Spleen (tissue), 7 donors: ENCODE data around the gene RPP40.

Experiments used
- CTCF ChIP-seq, 11 experiments: fragments of 200-600 bp in 7 of 11; fragments of 450-650 bp in 4 of 11; sonication (generic) in 4 of 11; IDR thresholded peaks in 8 of 11; conservative IDR thresholded peaks in 3 of 11; 1 replicate in 7 of 11; 2 replicates in 4 of 11; pipeline versions ENCODE4 v1.4.0 to v1.8.0; 2016 to 2021; ENCODE audit warnings: antibody characterized with exemption in 11 of 11, inconsistent platforms in 4 of 11, mild to moderate bottlenecking in 1 of 11
- POLR2A ChIP-seq, 3 donors: fragments of 450-650 bp; IDR thresholded peaks; one replicate each; pipeline ENCODE4 v1.5.1; 2017; ENCODE audit warnings: antibody characterized with exemption in 3 of 3, mild to moderate bottlenecking in 1 of 3
- POLR2AphosphoS5 ChIP-seq, 3 donors: sonication (generic); formaldehyde crosslinking; IDR thresholded peaks; one replicate each; pipeline ENCODE4 v1.5.1; 2017; ENCODE audit warnings: antibody characterized with exemption in 3 of 3
- donor health status: DM: no; HTN: no; CAD: no; lungs with moderate emphysema.
- donor health status: DM: no; HTN: no; CAD: no.
- donor health status: DM: no; HTN: no; CAD: no.

- no peak for TF ChIP-seq POLR2A (IDR thresholded peaks at IDR 0.05)
- no peak for TF ChIP-seq CTCF (IDR thresholded peaks at IDR 0.05 in 8 of 11, conservative IDR thresholded peaks at IDR 0.05 in 3 of 11)
- no peak for TF ChIP-seq POLR2AphosphoS5 (IDR thresholded peaks at IDR 0.05)
Observed at GRCh38 chr6:4973415-4973814, 30.4 kb downstream of the RPP40 start.
